A673 (cell line): Measurements from ENCODE around the gene SPIRE1. TPM values are rescaled to one million over a fixed set of nuclear protein-coding genes. Genes with fewer than 3 reads are reported as not detected.
"Not testable (repeated sequence)": the region's sequence is repeated elsewhere in the genome, so short reads cannot be mapped to it uniquely, and the experiment has no call there.

ENCODE experiments used
- BruUV-seq: library from RNA; stranded (reverse); fragments of 400-500 nt; replicated peaks from 2 replicates; lab custom pipeline; 2021; lab: Mats Ljungman, UMichigan
- CTCF ChIA-PET: fragments of 300-600 bp; sonication (Branson Sonifier 250); formaldehyde crosslinking; loops from one replicate; lab custom pipeline; 2022; ENCODE audit warnings: antibody characterized with exemption; lab: Charles Lee
- POLR2A ChIA-PET: fragments of 300-600 bp; sonication (Branson Sonifier 250); formaldehyde crosslinking; loops from one replicate; lab custom pipeline; 2022; ENCODE audit warnings: antibody characterized with exemption; ENCODE audit not compliant: low non-redundant PET; lab: Charles Lee
- DNase-seq: peaks from one replicate; pipeline ENCODE4 v3.0.0-alpha.2; 2015; ENCODE audit warnings: low spot score
- H3K27ac ChIP-seq: fragments of 200-600 bp; sonication (generic); 2 replicates; pipeline ENCODE4 v1.5.1; 2016; ENCODE audit warnings: mixed run types, low read depth, mild to moderate bottlenecking, mixed read lengths, antibody characterized with exemption, low read length; ENCODE audit not compliant: poor library complexity, severe bottlenecking
- H3K27me3 ChIP-seq: fragments of 200-600 bp; sonication (generic); replicated peaks from 2 replicates; pipeline ENCODE4 v1.6.1; 2017; ENCODE audit warnings: mixed run types, low read depth, mild to moderate bottlenecking, mixed read lengths, antibody characterized with exemption, low read length; ENCODE audit not compliant: insufficient read depth, poor library complexity
- H3K36me3 ChIP-seq: fragments of 200-600 bp; sonication (generic); 2 replicates; pipeline ENCODE4 v1.6.1; 2016; ENCODE audit warnings: mixed run types, mild to moderate bottlenecking, mixed read lengths, antibody characterized with exemption, low read length; ENCODE audit not compliant: insufficient read depth, poor library complexity, severe bottlenecking
- H3K4me1 ChIP-seq: fragments of 200-600 bp; sonication (generic); 2 replicates; pipeline ENCODE4 v1.6.1; 2017; ENCODE audit warnings: mixed run types, mild to moderate bottlenecking, mixed read lengths, antibody characterized with exemption, low read length; ENCODE audit not compliant: insufficient read depth, poor library complexity, severe bottlenecking
- H3K4me3 ChIP-seq: fragments of 200-600 bp; sonication (generic); 2 replicates; pipeline ENCODE4 v1.5.1; 2016; ENCODE audit warnings: low read depth, mixed run types, mild to moderate bottlenecking, mixed read lengths, low read length; ENCODE audit not compliant: poor library complexity, severe bottlenecking
- H3K9me3 ChIP-seq: fragments of 200-600 bp; sonication (generic); 2 replicates; pipeline ENCODE4 v1.6.1; 2016; ENCODE audit warnings: mixed run types, low read depth, mild to moderate bottlenecking, mixed read lengths, antibody characterized with exemption, low read length; ENCODE audit not compliant: poor library complexity, severe bottlenecking
- CTCF ChIP-seq: fragments of 300-800, 200-600 bp; sonication (generic); conservative IDR thresholded peaks from 2 replicates; pipeline ENCODE4 v1.5.1; 2017; ENCODE audit warnings: low read depth, mild to moderate bottlenecking, antibody characterized with exemption, low read length, moderate library complexity, mixed read lengths
- EZH2 ChIP-seq: fragments of 200-600 bp; sonication (generic); IDR thresholded peaks from 2 replicates; pipeline ENCODE4 v1.6.1; 2017; ENCODE audit warnings: borderline replicate concordance, low read depth, mild to moderate bottlenecking, mixed read lengths, antibody characterized with exemption, low read length; ENCODE audit not compliant: poor library complexity, severe bottlenecking
- intact Hi-C: fragments of 100-400 bp; cut with micrococcal nuclease; formaldehyde crosslinking; loops from one replicate; pipeline ENCODE4 v1.10.0; 2022; ENCODE audit not compliant: unreplicated experiment
- total RNA-seq: library from RNA; stranded (reverse); gene quantifications from 2 replicates; pipeline ENCODE4 v1.2.3, GENCODE V29; 2021

Gene SPIRE1
- total RNA-seq, 1 experiment from 2014 or later = 18.1 TPM

DNA sequence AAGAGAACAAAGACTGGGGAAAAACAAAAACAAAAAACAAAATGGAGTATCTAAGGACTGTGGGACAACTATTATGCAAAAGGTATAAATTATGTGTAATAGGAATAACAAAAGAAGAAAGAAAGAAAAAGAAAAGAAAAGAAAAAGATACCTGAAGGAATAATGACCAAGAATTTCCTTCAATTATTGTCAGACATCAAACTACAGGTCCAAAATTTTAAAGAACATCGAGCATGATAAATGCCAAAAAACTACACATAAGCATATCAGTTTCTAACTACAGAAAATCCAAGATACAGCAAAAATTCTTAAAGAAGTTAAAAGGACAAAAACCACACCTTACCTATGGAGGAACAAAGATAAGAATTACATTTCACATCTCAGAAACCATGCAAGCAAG, 93.0 kb downstream of the SPIRE1 start:
- no peaks in the 10 kb centered on the region for H3K27me3 ChIP-seq
- no peak for DNase-seq
- intact Hi-C loops = no loop called here
- CTCF ChIA-PET = no interaction called here
- no peak overlapping the region for H3K4me3 ChIP-seq
- POLR2A ChIA-PET = no interaction called here
- no peak overlapping the region for H3K27ac ChIP-seq
- no peaks in the 10 kb centered on the region for H3K36me3 ChIP-seq
- H3K4me1 ChIP-seq = no peaks in the 10 kb centered on the region
- no peaks in the 10 kb centered on the region for H3K9me3 ChIP-seq
- no peak for TF ChIP-seq CTCF
- TF ChIP-seq EZH2 = no peak
- no TSS peak for BruUV-seq

DNA sequence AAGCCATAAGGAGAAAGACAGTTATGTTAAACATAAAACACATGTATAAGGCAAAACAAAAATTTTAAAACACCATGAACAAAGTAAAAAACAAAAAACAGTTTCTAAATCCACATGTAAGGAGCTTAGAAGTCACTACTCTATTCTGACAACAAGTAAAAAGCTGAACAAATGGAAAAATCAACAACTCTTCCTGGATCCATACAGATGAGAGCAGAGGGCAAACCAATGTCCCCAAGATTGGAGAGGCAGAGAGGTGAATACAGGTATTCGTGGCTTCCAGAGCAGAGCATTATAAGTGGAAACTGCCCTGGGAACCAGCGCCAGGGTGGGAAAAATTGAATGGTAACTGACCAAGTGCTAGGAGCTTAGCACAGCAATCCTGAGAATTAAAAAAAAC, 93.5 kb downstream of the SPIRE1 start:
- H3K9me3 ChIP-seq = peaks cover 4% of the 10 kb centered on the region
- ChIA-PET CTCF (no interaction called here), POLR2A (no interaction called here)
- H3K4me3 ChIP-seq = no peak overlapping the region
- intact Hi-C loops = no loop called here
- no peaks in the 10 kb centered on the region for H3K36me3 ChIP-seq
- no peak for DNase-seq
- TF ChIP-seq EZH2 (no peak), CTCF (no peak)
- H3K27me3 ChIP-seq = no peaks in the 10 kb centered on the region
- H3K4me1 ChIP-seq = no peaks in the 10 kb centered on the region
- no TSS peak for BruUV-seq
- H3K27ac ChIP-seq = no peak overlapping the region

DNA sequence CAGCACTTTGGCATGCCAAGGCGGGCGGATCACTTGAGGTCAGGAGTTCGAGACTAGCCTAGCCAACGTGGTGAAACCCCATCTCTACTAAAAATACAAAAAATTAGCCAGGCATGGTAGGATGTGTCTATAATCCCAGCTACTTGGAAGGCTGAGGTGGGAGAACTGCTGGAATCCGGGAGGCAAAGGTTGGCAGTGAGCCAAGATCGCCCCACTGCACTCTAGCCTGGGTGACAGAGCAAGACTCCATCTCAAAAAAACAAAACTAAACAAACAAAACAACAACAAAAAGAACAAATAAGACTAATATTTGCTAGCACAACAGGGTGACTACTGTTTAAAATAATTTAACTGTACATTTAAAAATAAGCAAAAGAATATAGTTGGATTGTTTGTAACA, 97.3 kb downstream of the SPIRE1 start:
- intact Hi-C loops, BruUV-seq, H3K4me3 ChIP-seq, H3K4me1 ChIP-seq, H3K27me3 ChIP-seq, DNase-seq, H3K36me3 ChIP-seq, POLR2A ChIA-PET, H3K9me3 ChIP-seq, CTCF ChIA-PET, H3K27ac ChIP-seq: not testable (repeated sequence)

GRCh38 chr18:12559319-12559718, 98.6 kb downstream of the SPIRE1 start:
- Histone ChIP-seq H3K36me3 (no peaks in the 10 kb centered on the region), H3K4me3 (no peak overlapping the region), H3K27ac (no peak overlapping the region), H3K27me3 (no peaks in the 10 kb centered on the region), H3K4me1 (no peaks in the 10 kb centered on the region), H3K9me3 (peaks cover 13% of the 10 kb centered on the region)
- TF ChIP-seq EZH2 = no peak
- TF ChIP-seq CTCF = no peak
- BruUV-seq = no TSS peak
- CTCF ChIA-PET = no interaction called here
- POLR2A ChIA-PET = no interaction called here
- intact Hi-C loops = no loop called here
- no peak for DNase-seq
